HG03095 (cell line): ENCODE results near the gene GNPNAT1.
"Not testable (repeated sequence)": the region's sequence is repeated elsewhere in the genome, so short reads cannot be mapped to it uniquely, and the experiment has no call there.

Experiments used
- ATAC-seq: cut with Tn5 transposase; IDR thresholded peaks from one replicate; pipeline ENCODE4 v1.9.1; 2021; ENCODE audit warnings: moderate library complexity; ENCODE audit not compliant: unreplicated experiment

GNPNAT1 gene

DNA sequence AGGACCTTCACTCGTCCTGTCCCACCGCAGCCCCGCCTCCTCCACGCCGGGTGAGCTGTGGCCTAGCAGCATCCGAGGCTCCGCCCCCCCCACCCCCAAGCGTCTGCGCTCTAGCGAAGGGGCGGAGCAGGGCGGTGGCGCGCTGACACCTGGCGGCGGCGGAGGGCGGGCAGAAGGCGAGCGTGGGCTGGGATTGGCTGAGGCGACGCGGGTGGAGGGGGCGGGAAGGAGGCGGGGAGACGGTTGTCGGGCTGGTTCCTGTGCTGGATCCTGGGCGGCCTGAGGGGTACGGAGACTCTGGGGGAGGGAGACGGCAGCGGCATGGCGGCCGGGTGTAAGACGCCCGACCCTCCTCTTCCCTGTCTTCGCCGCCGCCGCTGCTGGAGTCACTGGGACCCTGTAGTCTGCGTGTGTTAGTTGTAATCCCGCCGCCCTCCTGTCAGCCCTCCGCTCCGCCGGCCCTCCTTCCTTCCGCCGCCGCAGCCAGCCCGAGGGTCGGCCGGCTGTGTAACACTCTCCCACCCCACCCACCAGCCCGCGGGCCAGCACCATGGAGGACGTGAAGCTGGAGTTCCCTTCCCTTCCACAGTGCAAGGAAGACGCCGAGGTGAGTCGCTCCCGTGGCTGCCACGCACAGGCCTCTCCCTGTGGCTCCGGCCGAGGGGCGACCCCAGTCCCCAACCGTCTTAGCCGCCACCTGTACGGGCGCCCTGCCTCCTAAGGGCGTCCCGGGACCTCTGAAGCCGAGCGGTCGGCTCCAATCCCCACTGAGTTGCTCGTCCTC lies 61.3 kb downstream of the GNPNAT1 start, which contains the start of gene STYX:
TSS of gene STYX (plus strand) at position 242 of the 784 bp plus-strand sequence. CDS start at position 551, 309 bp downstream.
- peak; percentile 91 for ATAC-seq

- ATAC-seq, result no peak
Measured at GRCh38 chr14:52729585-52729924, 61.9 kb downstream of the GNPNAT1 start.

- ATAC-seq, result not testable (repeated sequence)
Measured at GRCh38 chr14:52729035-52729434, 62.4 kb downstream of the GNPNAT1 start.

DNA sequence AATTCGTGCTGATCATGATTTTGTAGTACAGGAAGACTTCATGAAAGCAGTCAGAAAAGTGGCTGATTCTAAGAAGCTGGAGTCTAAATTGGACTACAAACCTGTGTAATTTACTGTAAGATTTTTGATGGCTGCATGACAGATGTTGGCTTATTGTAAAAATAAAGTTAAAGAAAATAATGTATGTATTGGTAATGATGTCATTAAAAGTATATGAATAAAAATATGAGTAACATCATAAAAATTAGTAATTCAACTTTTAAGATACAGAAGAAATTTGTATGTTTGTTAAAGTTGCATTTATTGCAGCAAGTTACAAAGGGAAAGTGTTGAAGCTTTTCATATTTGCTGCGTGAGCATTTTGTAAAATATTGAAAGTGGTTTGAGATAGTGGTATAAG lies 63.9 kb downstream of the GNPNAT1 start:
- not testable (repeated sequence) for ATAC-seq
